NT2/D1 (cell line): ENCODE measurements around the gene PFN3.

ENCODE experiments used
- DNase-seq: peaks from one replicate; pipeline ENCODE4 v3.0.0-alpha.2; 2011; ENCODE audit warnings: low read depth, low spot score
- H3K27me3 ChIP-seq: 2 replicates; pipeline ENCODE4 v1.6.0; 2011; ENCODE audit warnings: mild to moderate bottlenecking; ENCODE audit not compliant: insufficient read length, insufficient read depth
- H3K36me3 ChIP-seq: 2 replicates; pipeline ENCODE4 v1.6.1; 2011; ENCODE audit warnings: mild to moderate bottlenecking, low read length, mixed read lengths; ENCODE audit not compliant: insufficient read depth, insufficient read length
- H3K4me1 ChIP-seq: 2 replicates; pipeline ENCODE4 v1.5.1; 2011; ENCODE audit not compliant: insufficient read depth, insufficient read length
- H3K4me3 ChIP-seq: 2 replicates; pipeline ENCODE4 v1.5.1; 2011; ENCODE audit warnings: low read depth; ENCODE audit not compliant: insufficient read length
- H3K9ac ChIP-seq: 2 replicates; pipeline ENCODE4 v1.6.0; 2011; ENCODE audit warnings: low read depth; ENCODE audit not compliant: insufficient read length
- H3K9me3 ChIP-seq: 2 replicates; pipeline ENCODE4 v1.5.1; 2011; ENCODE audit warnings: mild to moderate bottlenecking, low read length; ENCODE audit not compliant: insufficient read depth
- SUZ12 ChIP-seq: IDR thresholded peaks from 2 replicates; pipeline ENCODE4 v1.6.1; 2011; ENCODE audit not compliant: insufficient read length, insufficient read depth; ENCODE audit errors: extremely low read depth
- YY1 ChIP-seq: IDR thresholded peaks from 2 replicates; pipeline ENCODE4 v1.6.1; 2011; ENCODE audit not compliant: insufficient read length, insufficient read depth
- ZNF274 ChIP-seq: IDR thresholded peaks from 2 replicates; pipeline ENCODE4 v1.6.1; 2011; ENCODE audit warnings: mild to moderate bottlenecking, low read depth, low read length

Gene PFN3

DNA sequence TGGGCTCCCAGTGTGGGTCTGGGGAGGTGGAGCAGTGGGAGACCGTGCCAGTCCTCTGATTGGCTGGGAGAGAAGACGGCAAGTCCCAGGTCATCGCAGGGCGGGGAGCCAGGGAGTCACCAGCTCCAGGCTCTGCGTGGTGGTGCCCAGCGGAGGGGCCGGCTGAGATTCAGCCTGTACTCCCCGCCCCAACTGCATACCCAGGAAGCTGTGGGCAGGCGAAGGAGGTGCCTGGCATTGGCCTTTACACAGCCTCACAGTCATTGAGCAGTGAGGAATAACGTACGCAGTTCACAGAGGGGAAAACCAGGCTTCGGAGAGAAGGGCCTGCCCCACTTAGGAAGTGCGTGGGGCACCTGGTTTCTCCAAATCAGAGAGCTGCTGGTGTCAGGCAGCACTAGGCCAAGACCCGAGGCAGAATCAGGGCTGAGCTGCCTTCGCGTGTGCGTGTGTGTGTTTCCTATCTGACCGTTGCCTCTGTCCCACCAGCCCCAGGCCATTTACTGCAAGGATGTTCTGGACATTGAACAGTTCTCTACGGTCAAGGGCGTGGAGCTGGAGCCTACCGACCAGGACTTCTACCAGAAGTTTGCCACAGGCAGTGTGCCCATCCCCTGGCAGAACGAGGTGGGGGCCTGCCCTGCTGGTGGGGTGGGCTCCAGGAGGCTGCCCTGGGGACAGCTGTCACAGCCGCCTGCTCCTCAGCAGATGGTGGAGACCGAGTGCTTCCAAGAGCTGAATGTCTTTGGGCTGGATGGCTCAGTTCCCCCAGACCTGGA lies 39.9 kb upstream of the PFN3 start:
- Histone ChIP-seq H3K4me3 (no peak overlapping the region), H3K4me1 (peaks cover 19% of the 10 kb centered on the region), H3K27me3 (no peaks in the 10 kb centered on the region), H3K36me3 (peaks cover 75% of the 10 kb centered on the region), H3K9ac (no peak overlapping the region), H3K9me3 (no peaks in the 10 kb centered on the region)
- DNase-seq = no peak
- TF ChIP-seq ZNF274 (no peak), YY1 (no peak), SUZ12 (no peak)

DNA sequence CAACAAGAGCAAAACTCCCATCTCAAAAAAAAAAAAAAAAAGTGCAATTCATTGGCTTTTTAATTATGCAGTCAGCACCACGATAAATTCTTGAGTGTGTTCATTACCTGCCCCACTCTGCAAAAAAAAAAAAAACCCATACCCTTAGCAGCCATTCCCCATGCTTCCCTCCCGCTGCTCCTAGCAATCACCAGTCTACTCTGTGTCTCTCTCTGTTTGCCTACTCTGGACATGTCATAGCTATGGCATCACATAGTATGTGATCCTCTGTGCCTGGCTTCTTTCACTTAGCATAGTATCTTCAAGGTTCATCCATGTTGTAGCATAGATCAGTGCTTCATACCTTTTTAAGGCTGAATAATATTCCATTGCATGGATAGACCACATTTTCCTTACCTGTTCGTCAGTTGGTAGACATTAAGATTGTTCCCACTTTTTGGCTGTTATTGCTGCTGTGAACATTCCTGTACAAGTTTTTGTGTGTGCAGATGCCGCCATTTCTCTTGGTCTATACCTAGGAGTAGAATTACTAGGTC lies 39.1 kb upstream of the PFN3 start:
- TF ChIP-seq SUZ12 (no peak), ZNF274 (no peak), YY1 (no peak)
- Histone ChIP-seq H3K36me3 (peaks cover 83% of the 10 kb centered on the region), H3K9me3 (no peaks in the 10 kb centered on the region)

DNA sequence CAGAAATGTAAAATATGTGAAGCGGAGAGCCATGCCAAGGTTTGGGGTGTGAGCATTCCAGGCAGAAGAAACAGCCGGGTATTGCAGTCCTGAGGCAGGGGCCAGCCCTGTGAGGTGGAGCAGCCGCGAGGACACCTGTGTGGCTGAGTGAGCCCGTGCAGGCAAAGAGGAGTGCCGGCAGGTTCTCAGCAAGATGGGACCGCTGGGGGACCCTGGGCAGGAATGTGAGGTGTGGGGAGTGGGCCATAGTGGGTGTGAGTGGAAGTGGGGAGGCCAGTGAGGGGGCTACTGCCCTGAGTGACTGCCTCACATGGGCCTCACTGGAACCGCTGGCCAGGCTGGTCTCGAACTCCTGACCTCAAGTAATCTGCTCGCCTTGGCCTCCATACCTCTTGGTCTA lies 38.0 kb upstream of the PFN3 start:
- no peak for TF ChIP-seq ZNF274
- no peak for TF ChIP-seq SUZ12
- TF ChIP-seq YY1 = no peak
- Histone ChIP-seq H3K4me1 (peaks cover 15% of the 10 kb centered on the region), H3K9me3 (no peaks in the 10 kb centered on the region), H3K36me3 (peaks cover 84% of the 10 kb centered on the region), H3K27me3 (no peaks in the 10 kb centered on the region), H3K4me3 (no peak overlapping the region), H3K9ac (no peak overlapping the region)
- no peak for DNase-seq

More for the DNA sequence above, 39.1 kb upstream of the PFN3 start:
- peaks cover 19% of the 10 kb centered on the region for H3K4me1 ChIP-seq
- H3K4me3 ChIP-seq = no peak overlapping the region
- no peaks in the 10 kb centered on the region for H3K27me3 ChIP-seq
- DNase-seq = no peak
- H3K9ac ChIP-seq = no peak overlapping the region

DNA sequence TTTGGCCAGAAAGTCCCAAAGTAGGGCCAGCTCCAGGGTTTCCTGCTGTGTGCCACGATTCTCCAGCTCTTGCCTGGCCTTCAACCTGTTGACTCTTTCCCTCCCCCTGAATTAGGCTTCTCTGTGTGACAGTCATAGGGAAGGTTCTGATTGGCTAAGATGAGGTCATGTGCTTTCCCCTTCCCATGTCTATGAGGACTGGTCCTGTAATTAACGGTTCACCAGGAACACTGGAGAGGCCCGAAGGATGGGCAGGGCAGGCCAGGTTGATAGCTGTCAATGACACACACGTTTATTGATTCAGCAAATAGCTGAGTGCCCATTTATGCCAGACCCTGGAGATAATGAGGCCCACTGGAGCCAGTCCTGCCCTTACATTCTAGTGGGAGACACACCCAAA lies 37.2 kb upstream of the PFN3 start:
- Histone ChIP-seq H3K4me3 (no peak overlapping the region), H3K9me3 (no peaks in the 10 kb centered on the region), H3K4me1 (peaks cover 15% of the 10 kb centered on the region), H3K9ac (no peak overlapping the region), H3K36me3 (peaks cover 85% of the 10 kb centered on the region), H3K27me3 (no peaks in the 10 kb centered on the region)
- no peak for TF ChIP-seq YY1
- TF ChIP-seq SUZ12 = no peak
- no peak for TF ChIP-seq ZNF274
- DNase-seq = no peak

DNA sequence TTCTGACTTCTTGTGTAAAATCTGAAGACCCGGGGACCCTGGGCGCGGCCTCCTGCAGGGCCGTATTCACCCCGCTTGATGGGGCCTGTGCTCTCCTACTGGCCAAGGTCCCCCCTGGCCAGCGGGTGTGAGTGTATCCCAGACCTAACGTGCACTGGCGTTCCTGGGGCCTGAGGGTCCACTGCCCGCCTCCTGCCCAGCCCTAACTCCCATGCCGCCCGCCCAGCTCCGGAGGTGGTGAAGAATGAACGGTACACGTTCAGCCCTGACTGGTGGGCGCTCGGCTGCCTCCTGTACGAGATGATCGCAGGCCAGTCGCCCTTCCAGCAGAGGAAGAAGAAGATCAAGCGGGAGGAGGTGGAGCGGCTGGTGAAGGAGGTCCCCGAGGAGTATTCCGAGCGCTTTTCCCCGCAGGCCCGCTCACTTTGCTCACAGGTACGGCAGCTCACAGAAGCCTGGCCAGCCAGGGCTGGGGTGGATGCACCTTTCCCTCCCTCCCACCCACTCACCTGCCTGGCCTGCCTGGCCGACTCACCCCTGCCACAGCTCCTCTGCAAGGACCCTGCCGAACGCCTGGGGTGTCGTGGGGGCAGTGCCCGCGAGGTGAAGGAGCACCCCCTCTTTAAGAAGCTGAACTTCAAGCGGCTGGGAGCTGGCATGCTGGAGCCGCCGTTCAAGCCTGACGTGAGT lies 35.5 kb upstream of the PFN3 start:
- Histone ChIP-seq H3K9me3 (no peaks in the 10 kb centered on the region), H3K9ac (no peak overlapping the region), H3K36me3 (peaks cover 85% of the 10 kb centered on the region), H3K4me1 (peaks cover 7% of the 10 kb centered on the region), H3K4me3 (no peak overlapping the region), H3K27me3 (no peaks in the 10 kb centered on the region)
- no peak for DNase-seq
- TF ChIP-seq YY1 (no peak), SUZ12 (no peak), ZNF274 (no peak)

DNA sequence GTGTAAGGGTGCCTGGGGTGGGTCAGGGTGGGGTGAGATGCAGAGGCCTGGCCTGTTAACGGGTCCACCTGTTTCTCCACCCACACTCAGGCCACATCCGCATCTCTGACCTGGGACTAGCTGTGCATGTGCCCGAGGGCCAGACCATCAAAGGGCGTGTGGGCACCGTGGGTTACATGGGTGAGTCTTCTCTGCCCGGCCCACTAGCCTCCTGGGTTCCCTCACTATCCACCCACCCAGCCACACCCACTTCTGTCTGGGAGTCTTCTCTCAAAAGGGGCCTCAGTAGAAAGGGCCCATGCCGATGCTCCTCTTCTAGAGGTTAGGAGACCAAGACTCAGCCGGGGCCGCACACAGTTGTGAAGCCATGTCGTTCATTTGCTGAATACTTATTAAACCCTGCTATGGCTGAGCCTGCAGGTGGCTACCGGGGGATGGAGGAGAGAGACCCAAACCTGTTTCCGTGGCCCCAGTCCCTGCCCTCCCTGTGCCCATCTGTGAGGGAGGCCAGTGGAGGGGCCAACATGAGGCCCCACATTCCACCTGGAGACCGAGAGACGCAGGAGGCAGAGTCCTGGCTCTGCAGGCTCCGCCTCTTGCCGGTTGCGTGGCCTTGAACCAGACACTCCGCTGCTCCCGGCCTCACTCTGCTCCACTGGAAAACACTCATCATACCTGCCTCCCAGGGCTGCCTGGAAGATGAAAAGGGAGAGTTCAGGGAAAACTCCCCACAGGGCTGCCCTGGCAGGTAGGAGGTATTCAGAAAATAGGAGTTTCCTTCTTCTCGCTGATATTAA lies 34.7 kb upstream of the PFN3 start:
- Histone ChIP-seq H3K9ac (no peak overlapping the region), H3K9me3 (no peaks in the 10 kb centered on the region), H3K4me1 (peaks cover 2% of the 10 kb centered on the region), H3K27me3 (no peaks in the 10 kb centered on the region), H3K4me3 (no peak overlapping the region), H3K36me3 (peaks cover 85% of the 10 kb centered on the region)
- no peak for DNase-seq
- TF ChIP-seq SUZ12 = no peak
- TF ChIP-seq ZNF274 = no peak
- TF ChIP-seq YY1 = no peak

DNA sequence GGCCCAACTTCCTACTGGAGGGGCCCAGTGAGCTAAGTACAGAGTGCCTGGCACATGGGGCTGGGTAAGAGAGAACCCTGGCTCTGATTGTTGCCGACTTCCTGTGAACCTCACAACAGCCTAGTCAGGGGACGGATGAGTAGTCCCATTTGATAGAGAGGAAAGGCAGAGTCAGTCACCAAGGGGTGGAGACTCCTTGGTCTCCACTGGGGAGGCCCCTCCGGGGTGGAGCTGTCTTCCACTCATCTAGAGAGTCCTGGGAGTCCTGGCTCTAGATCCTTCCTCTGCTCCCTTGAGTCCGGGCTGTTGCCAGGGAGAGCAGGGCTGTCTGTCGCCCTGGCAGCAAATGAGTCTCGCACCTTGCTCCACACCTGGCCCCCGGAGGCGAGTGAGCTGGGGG lies 34.0 kb upstream of the PFN3 start:
- Histone ChIP-seq H3K4me1 (peaks cover 4% of the 10 kb centered on the region), H3K4me3 (no peak overlapping the region), H3K9me3 (no peaks in the 10 kb centered on the region), H3K36me3 (peaks cover 88% of the 10 kb centered on the region), H3K27me3 (no peaks in the 10 kb centered on the region), H3K9ac (no peak overlapping the region)
- TF ChIP-seq YY1 (no peak), SUZ12 (no peak), ZNF274 (no peak)
- no peak for DNase-seq
